GM23338 (cell line): ENCODE data around the gene CHAF1B. TPM values are rescaled to one million over a fixed set of nuclear protein-coding genes. Genes with fewer than 3 reads are reported as not detected.

Source experiments
- ATAC-seq: fragments of 200-7000 bp; cut with Tn5 transposase; 3 replicates; pipeline ENCODE4 v1.9.1; 2020
- DNase-seq: peaks from one replicate; pipeline ENCODE4 v3.0.0-alpha.2; 2015; ENCODE audit warnings: low spot score
- H2AFZ ChIP-seq: fragments of 200-600 bp; sonication (generic); 2 replicates; pipeline ENCODE4 v1.8.0; 2016; ENCODE audit warnings: antibody characterized with exemption, mild to moderate bottlenecking, moderate library complexity
- H3F3A ChIP-seq: fragments of 200-600 bp; sonication (generic); replicated peaks from 2 replicates; pipeline ENCODE4 v1.8.0; 2017; ENCODE audit warnings: antibody characterized with exemption, mixed run types, low read depth
- H3K27ac ChIP-seq: fragments of 200-600 bp; sonication (generic); 2 replicates; pipeline ENCODE4 v1.6.1; 2016; ENCODE audit warnings: low read depth
- H3K27me3 ChIP-seq: fragments of 200-600 bp; sonication (generic); 2 replicates; pipeline ENCODE4 v1.8.0; 2016; ENCODE audit warnings: mild to moderate bottlenecking, mixed run types, moderate library complexity; ENCODE audit not compliant: insufficient read depth
- H3K36me3 ChIP-seq: fragments of 200-600 bp; sonication (generic); 2 replicates; pipeline ENCODE4 v1.8.0; 2016; ENCODE audit warnings: mild to moderate bottlenecking; ENCODE audit not compliant: insufficient read depth
- H3K4me1 ChIP-seq: fragments of 200-600 bp; sonication (generic); 2 replicates; pipeline ENCODE4 v1.8.0; 2016; ENCODE audit warnings: mild to moderate bottlenecking, moderate library complexity; ENCODE audit not compliant: insufficient read depth
- H3K4me2 ChIP-seq: fragments of 200-600 bp; sonication (generic); 2 replicates; pipeline ENCODE4 v1.7.1; 2017; ENCODE audit warnings: mixed run types
- H3K4me3 ChIP-seq: fragments of 200-600 bp; sonication (generic); 2 replicates; pipeline ENCODE4 v1.6.1; 2016; ENCODE audit warnings: mixed run types
- H3K79me2 ChIP-seq: fragments of 200-600 bp; sonication (generic); replicated peaks from 2 replicates; pipeline ENCODE4 v1.8.0; 2017; ENCODE audit warnings: mild to moderate bottlenecking; ENCODE audit not compliant: insufficient read depth
- H3K9me2 ChIP-seq: fragments of 200-600 bp; sonication (generic); 2 replicates; pipeline ENCODE4 v1.8.0; 2017; ENCODE audit not compliant: insufficient read depth
- H4K20me1 ChIP-seq: fragments of 200-600 bp; sonication (generic); replicated peaks from 2 replicates; pipeline ENCODE4 v1.8.0; 2017; ENCODE audit warnings: mild to moderate bottlenecking; ENCODE audit not compliant: insufficient read depth
- H3K27ac Mint-ChIP-seq: 2 replicates; pipeline ENCODE4 v1.8.0; 2020; ENCODE audit warnings: inconsistent platforms, mild to moderate bottlenecking, moderate library complexity, mixed read lengths
- H3K27me3 Mint-ChIP-seq: 3 replicates; pipeline ENCODE4 v1.8.0; 2022; ENCODE audit warnings: low read depth, mild to moderate bottlenecking, moderate library complexity, mixed read lengths, inconsistent platforms; ENCODE audit not compliant: insufficient read depth, poor library complexity
- H3K36me3 Mint-ChIP-seq: 3 replicates; pipeline ENCODE4 v1.8.0; 2021; ENCODE audit warnings: low read depth, mild to moderate bottlenecking, inconsistent platforms, moderate library complexity, mixed read lengths
- H3K4me1 Mint-ChIP-seq: 3 replicates; pipeline ENCODE4 v1.8.0; 2020; ENCODE audit warnings: mild to moderate bottlenecking, inconsistent platforms, mixed read lengths
- H3K4me3 Mint-ChIP-seq: 3 replicates; pipeline ENCODE4 v1.8.0; 2021; ENCODE audit warnings: moderate library complexity, mild to moderate bottlenecking, inconsistent platforms, mixed read lengths
- H3K9me3 Mint-ChIP-seq: 3 replicates; pipeline ENCODE4 v1.8.0; 2020; ENCODE audit warnings: moderate library complexity, mild to moderate bottlenecking, inconsistent platforms, mixed read lengths
- CREB1 ChIP-seq: fragments of 250-450 bp; sonication (Bioruptor Pico); IDR thresholded peaks from 2 replicates; pipeline ENCODE4 v1.5.0; 2020; ENCODE audit warnings: low read depth, mild to moderate bottlenecking, moderate library complexity
- CTCF ChIP-seq, 2 experiments: fragments of 200-600 bp in 1 of 2; sonication (generic) in 1 of 2; conservative IDR thresholded peaks; 2 replicates each; pipeline versions ENCODE4 v1.5.1 to v1.6.1; 2016 to 2017; ENCODE audit warnings: antibody characterized with exemption in 2 of 2, low read depth in 2 of 2, mild to moderate bottlenecking in 2 of 2, moderate library complexity in 1 of 2
- ETS1 ChIP-seq: IDR thresholded peaks from 2 replicates; pipeline ENCODE4 v1.6.1; 2016; ENCODE audit warnings: antibody characterized with exemption
- EZH2 ChIP-seq: fragments of 200-600 bp; sonication (generic); IDR thresholded peaks from one replicate; pipeline ENCODE4 v1.8.0; 2017; ENCODE audit warnings: antibody characterized with exemption, mild to moderate bottlenecking, low read depth; ENCODE audit not compliant: unreplicated experiment
- JUNB ChIP-seq: IDR thresholded peaks from one replicate; pipeline ENCODE4 v1.6.1; 2016; ENCODE audit warnings: antibody characterized with exemption; ENCODE audit not compliant: unreplicated experiment
- NANOG ChIP-seq: IDR thresholded peaks from 2 replicates; pipeline ENCODE4 v1.6.1; 2016; ENCODE audit warnings: antibody characterized with exemption, borderline replicate concordance
- POLR2AphosphoS5 ChIP-seq: IDR thresholded peaks from 2 replicates; pipeline ENCODE4 v1.6.1; 2016; ENCODE audit warnings: antibody characterized with exemption, low read depth
- REST ChIP-seq: IDR thresholded peaks from one replicate; pipeline ENCODE4 v1.6.1; 2018; ENCODE audit warnings: antibody characterized with exemption; ENCODE audit not compliant: unreplicated experiment
- STAT1 ChIP-seq: IDR thresholded peaks from one replicate; pipeline ENCODE4 v1.6.1; 2016; ENCODE audit warnings: antibody characterized with exemption; ENCODE audit not compliant: unreplicated experiment
- ZNF331 ChIP-seq: fragments of 250-450 bp; sonication (Bioruptor Pico); IDR thresholded peaks from 2 replicates; pipeline ENCODE4 v1.5.0; 2020; ENCODE audit warnings: low read depth, mild to moderate bottlenecking, moderate library complexity
- polyA plus RNA-seq: library from polyadenylated mRNA; unstranded; fragments of >200 nt; fragmentation: Nextera tagmentation; extraction: Ambion mirVana; gene quantifications from 2 replicates; pipeline ENCODE4 v1.2.1, GENCODE V29; 2016
- total RNA-seq: library from RNA; depleted of rRNA; stranded (reverse); fragments of >200 nt; shearing (Covaris generic); gene quantifications from 2 replicates; pipeline ENCODE4 v1.2.3, GENCODE V29; 2014

Gene CHAF1B
- total and polyA plus RNA-seq, 2 experiments from 2014 or later: 7.9 to 13.1 TPM

- H3K4me1 Mint-ChIP-seq: peaks cover 7% of the 10 kb centered on the region; the same call in 1 of the 3 replicates
- Histone ChIP-seq H3K27ac (no peak overlapping the region), H3K9me2 (no peaks in the 10 kb centered on the region)
Observed at GRCh38 chr21:36437745-36438128, 52.5 kb downstream of the CHAF1B start.

More at GRCh38 chr21:36437745-36438128, 52.5 kb downstream of the CHAF1B start:
- no peak for DNase-seq
- Mint-ChIP-seq H3K4me3 (no peak overlapping the region), H3K36me3 (no peaks in the 10 kb centered on the region), H3K9me3 (no peaks in the 10 kb centered on the region), H3K27ac (no peak overlapping the region), H3K27me3 (peaks cover 2% of the 10 kb centered on the region)
- no peaks in the 10 kb centered on the region for H3F3A ChIP-seq
- H3K27me3 ChIP-seq: no peaks in the 10 kb centered on the region
- no peaks in the 10 kb centered on the region for H3K4me1 ChIP-seq
- H3K4me2 ChIP-seq: no peak overlapping the region
- ATAC-seq: no peak
- no peaks in the 10 kb centered on the region for H3K79me2 ChIP-seq
- H3K36me3 ChIP-seq: no peaks in the 10 kb centered on the region
- no peak overlapping the region for H2AFZ ChIP-seq
- H4K20me1 ChIP-seq: no peaks in the 10 kb centered on the region
- no peak overlapping the region for H3K4me3 ChIP-seq
- TF ChIP-seq REST (no peak), CTCF (conservative IDR thresholded peaks at IDR 0.05; ENCODE audit: low read depth in 2 of 2) (no peak), STAT1 (no peak), CREB1 (CRISPR knock-in tag) (no peak), ZNF331 (CRISPR knock-in tag) (no peak), ETS1 (no peak), POLR2AphosphoS5 (no peak), EZH2 (no peak), JUNB (no peak), NANOG (no peak)
